ENCODE measurements around the gene IRF8. TPM values are rescaled to one million over a fixed set of nuclear protein-coding genes. Genes with fewer than 3 reads are reported as not detected.

The IRF8 gene
- polyA plus RNA-seq, 1 of the 3 experiments (the other 2 are of a cell fraction): not detected

GRCh38 chr16:85967111-85967510 is 68.1 kb downstream of the IRF8 start:
- WGBS (ENCODE audit: low lambda C conversion rate): 5% methylated on average over 2 of the region's 2 CpGs
- H3K9me3 ChIP-seq: no peaks in the 10 kb centered on the region
- no peaks in the 10 kb centered on the region for H3K36me3 ChIP-seq (replicated peaks in 1 of 2; ENCODE audit: control insufficient read depth in 1 of 2, insufficient read depth in 2 of 2, low read length in 1 of 2)
- H3K9me2 ChIP-seq: no peaks in the 10 kb centered on the region
- TF ChIP-seq TEAD4 (IDR thresholded peaks at IDR 0.05; ENCODE audit: borderline replicate concordance, insufficient read depth) (no peak), GABPA (IDR thresholded peaks at IDR 0.05; ENCODE audit: low read depth) (no peak), NFIC (IDR thresholded peaks at IDR 0.05; ENCODE audit: borderline replicate concordance) (no peak), RFX5 (IDR thresholded peaks at IDR 0.05; ENCODE audit: low read length) (no peak), FOXJ3 (CRISPR knock-in tag; IDR thresholded peaks at IDR 0.05) (no peak), FOSL2 (IDR thresholded peaks at IDR 0.05; ENCODE audit: borderline replicate concordance, low read depth) (no peak), POLR2AphosphoS5 (IDR thresholded peaks at IDR 0.05; ENCODE audit: low read depth, low read length) (no peak), RCOR1 (IDR thresholded peaks at IDR 0.05; ENCODE audit: low read length) (no peak), SMC3 (IDR thresholded peaks at IDR 0.05; ENCODE audit: low read depth, low read length) (no peak), CTCF (IDR thresholded peaks at IDR 0.05) (no peak), GATA2 (CRISPR knock-in tag; IDR thresholded peaks at IDR 0.05) (no peak), ELF1 (IDR thresholded peaks at IDR 0.05) (no peak), EZH2phosphoT487 (IDR thresholded peaks at IDR 0.05; ENCODE audit: borderline replicate concordance, low read depth) (no peak)
- TF ChIP-seq, protein P1, sequence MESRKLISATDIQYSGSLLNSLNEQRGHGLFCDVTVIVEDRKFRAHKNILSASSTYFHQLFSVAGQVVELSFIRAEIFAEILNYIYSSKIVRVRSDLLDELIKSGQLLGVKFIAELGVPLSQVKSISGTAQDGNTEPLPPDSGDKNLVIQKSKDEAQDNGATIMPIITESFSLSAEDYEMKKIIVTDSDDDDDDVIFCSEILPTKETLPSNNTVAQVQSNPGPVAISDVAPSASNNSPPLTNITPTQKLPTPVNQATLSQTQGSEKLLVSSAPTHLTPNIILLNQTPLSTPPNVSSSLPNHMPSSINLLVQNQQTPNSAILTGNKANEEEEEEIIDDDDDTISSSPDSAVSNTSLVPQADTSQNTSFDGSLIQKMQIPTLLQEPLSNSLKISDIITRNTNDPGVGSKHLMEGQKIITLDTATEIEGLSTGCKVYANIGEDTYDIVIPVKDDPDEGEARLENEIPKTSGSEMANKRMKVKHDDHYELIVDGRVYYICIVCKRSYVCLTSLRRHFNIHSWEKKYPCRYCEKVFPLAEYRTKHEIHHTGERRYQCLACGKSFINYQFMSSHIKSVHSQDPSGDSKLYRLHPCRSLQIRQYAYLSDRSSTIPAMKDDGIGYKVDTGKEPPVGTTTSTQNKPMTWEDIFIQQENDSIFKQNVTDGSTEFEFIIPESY (IDR thresholded peaks at IDR 0.05; ENCODE audit: borderline replicate concordance, low read depth): no peak
- no peak overlapping the region for H3K4me3 ChIP-seq (ENCODE audit: low read depth in 2 of 2, low read length in 1 of 2)
- H3K4me1 ChIP-seq (ENCODE audit: control insufficient read depth in 1 of 2, insufficient read depth in 2 of 2, low read depth in 1 of 2, low read length in 1 of 2): no peaks in the 10 kb centered on the region
- no peak overlapping the region for H2AFZ ChIP-seq (ENCODE audit: low read depth)
- H3K79me2 ChIP-seq (ENCODE audit: insufficient read depth): no peaks in the 10 kb centered on the region
- no peaks in the 10 kb centered on the region for H4K20me1 ChIP-seq (ENCODE audit: insufficient read depth)
- peaks cover 79% of the 10 kb centered on the region for H3K27me3 ChIP-seq (ENCODE audit: insufficient read depth)
- CTCF ChIA-PET: no interaction called here
- POLR2A ChIA-PET: no interaction called here
- no peak overlapping the region for H3K27ac ChIP-seq (ENCODE audit: low read depth in 2 of 2, low read length in 1 of 2)
- no peak for DNase-seq
- H3F3A ChIP-seq (replicated peaks; ENCODE audit: insufficient read depth): no peaks in the 10 kb centered on the region
- no peak overlapping the region for H3K9ac ChIP-seq
- H3K4me2 ChIP-seq: no peak overlapping the region

Data from SK-N-SH (cell line).